Measurements from ENCODE around the gene PTPMT1. TPM values are rescaled to one million over a fixed set of nuclear protein-coding genes. Genes with fewer than 3 reads are reported as not detected.
A peak's percentile ranks its signal among the peaks of the same experiment; 100 is the strongest.

Gene PTPMT1
- total and polyA plus RNA-seq, 2 experiments from 2014 or later: 106 to 109 TPM

- H3K79me2 ChIP-seq (replicated peaks; ENCODE audit: insufficient read depth): peaks cover 100% of the 10 kb centered on the region
- DNase-seq (ENCODE audit: low spot score) (no peak), ATAC-seq (no peak)
- no peaks in the 10 kb centered on the region for H3K9me2 ChIP-seq (ENCODE audit: insufficient read depth)
- H3K27ac ChIP-seq (ENCODE audit: low read depth): peak overlapping the region; percentile 61; the same call in 1 of the 2 replicates
- H3K27ac Mint-ChIP-seq: no peak overlapping the region
- no peak overlapping the region for H2AFZ ChIP-seq
- H3K36me3 Mint-ChIP-seq (ENCODE audit: low read depth): 0 out of 3 replicates have a peak, but pooled peaks cover 6% of the 10 kb centered on the region
- no peaks in the 10 kb centered on the region for H3K36me3 ChIP-seq (ENCODE audit: insufficient read depth)
- peaks cover 3% of the 10 kb centered on the region; the same call in 1 of the 2 replicates for H3F3A ChIP-seq (replicated peaks; ENCODE audit: low read depth)
- peaks cover 36% of the 10 kb centered on the region for H3K4me1 Mint-ChIP-seq
- H3K27me3 Mint-ChIP-seq (ENCODE audit: insufficient read depth, low read depth, poor library complexity): peaks cover 6% of the 10 kb centered on the region
- no peaks in the 10 kb centered on the region for H3K27me3 ChIP-seq (ENCODE audit: insufficient read depth)
- no peak overlapping the region for H3K4me3 ChIP-seq
- no peaks in the 10 kb centered on the region for H3K9me3 Mint-ChIP-seq
- peaks cover 45% of the 10 kb centered on the region for H3K4me1 ChIP-seq (ENCODE audit: insufficient read depth)
- H3K4me2 ChIP-seq: no peak overlapping the region
- H4K20me1 ChIP-seq (replicated peaks; ENCODE audit: insufficient read depth): peaks cover 91% of the 10 kb centered on the region
- H3K4me3 Mint-ChIP-seq: no peak overlapping the region
- TF ChIP-seq, protein P1, sequence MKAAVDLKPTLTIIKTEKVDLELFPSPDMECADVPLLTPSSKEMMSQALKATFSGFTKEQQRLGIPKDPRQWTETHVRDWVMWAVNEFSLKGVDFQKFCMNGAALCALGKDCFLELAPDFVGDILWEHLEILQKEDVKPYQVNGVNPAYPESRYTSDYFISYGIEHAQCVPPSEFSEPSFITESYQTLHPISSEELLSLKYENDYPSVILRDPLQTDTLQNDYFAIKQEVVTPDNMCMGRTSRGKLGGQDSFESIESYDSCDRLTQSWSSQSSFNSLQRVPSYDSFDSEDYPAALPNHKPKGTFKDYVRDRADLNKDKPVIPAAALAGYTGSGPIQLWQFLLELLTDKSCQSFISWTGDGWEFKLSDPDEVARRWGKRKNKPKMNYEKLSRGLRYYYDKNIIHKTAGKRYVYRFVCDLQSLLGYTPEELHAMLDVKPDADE (IDR thresholded peaks at IDR 0.05): no peak
- TF ChIP-seq EZH2 (IDR thresholded peaks at IDR 0.05; ENCODE audit: low read depth, unreplicated experiment) (no peak), ZNF462 (CRISPR knock-in tag; IDR thresholded peaks at IDR 0.05) (no peak), STAT1 (IDR thresholded peaks at IDR 0.05; ENCODE audit: unreplicated experiment) (no peak), NANOG (IDR thresholded peaks at IDR 0.05; ENCODE audit: borderline replicate concordance) (no peak), JUNB (IDR thresholded peaks at IDR 0.05; ENCODE audit: unreplicated experiment) (no peak), ZNF331 (CRISPR knock-in tag; IDR thresholded peaks at IDR 0.05; ENCODE audit: low read depth) (no peak), CREB1 (CRISPR knock-in tag; IDR thresholded peaks at IDR 0.05; ENCODE audit: low read depth) (no peak), POLR2AphosphoS5 (IDR thresholded peaks at IDR 0.05; ENCODE audit: low read depth) (no peak), ZNF114 (CRISPR knock-in tag; IDR thresholded peaks at IDR 0.05) (no peak), EZH2phosphoT487 (IDR thresholded peaks at IDR 0.05; ENCODE audit: unreplicated experiment) (no peak)
- TF ChIP-seq, protein P2, sequence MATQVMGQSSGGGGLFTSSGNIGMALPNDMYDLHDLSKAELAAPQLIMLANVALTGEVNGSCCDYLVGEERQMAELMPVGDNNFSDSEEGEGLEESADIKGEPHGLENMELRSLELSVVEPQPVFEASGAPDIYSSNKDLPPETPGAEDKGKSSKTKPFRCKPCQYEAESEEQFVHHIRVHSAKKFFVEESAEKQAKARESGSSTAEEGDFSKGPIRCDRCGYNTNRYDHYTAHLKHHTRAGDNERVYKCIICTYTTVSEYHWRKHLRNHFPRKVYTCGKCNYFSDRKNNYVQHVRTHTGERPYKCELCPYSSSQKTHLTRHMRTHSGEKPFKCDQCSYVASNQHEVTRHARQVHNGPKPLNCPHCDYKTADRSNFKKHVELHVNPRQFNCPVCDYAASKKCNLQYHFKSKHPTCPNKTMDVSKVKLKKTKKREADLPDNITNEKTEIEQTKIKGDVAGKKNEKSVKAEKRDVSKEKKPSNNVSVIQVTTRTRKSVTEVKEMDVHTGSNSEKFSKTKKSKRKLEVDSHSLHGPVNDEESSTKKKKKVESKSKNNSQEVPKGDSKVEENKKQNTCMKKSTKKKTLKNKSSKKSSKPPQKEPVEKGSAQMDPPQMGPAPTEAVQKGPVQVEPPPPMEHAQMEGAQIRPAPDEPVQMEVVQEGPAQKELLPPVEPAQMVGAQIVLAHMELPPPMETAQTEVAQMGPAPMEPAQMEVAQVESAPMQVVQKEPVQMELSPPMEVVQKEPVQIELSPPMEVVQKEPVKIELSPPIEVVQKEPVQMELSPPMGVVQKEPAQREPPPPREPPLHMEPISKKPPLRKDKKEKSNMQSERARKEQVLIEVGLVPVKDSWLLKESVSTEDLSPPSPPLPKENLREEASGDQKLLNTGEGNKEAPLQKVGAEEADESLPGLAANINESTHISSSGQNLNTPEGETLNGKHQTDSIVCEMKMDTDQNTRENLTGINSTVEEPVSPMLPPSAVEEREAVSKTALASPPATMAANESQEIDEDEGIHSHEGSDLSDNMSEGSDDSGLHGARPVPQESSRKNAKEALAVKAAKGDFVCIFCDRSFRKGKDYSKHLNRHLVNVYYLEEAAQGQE (IDR thresholded peaks at IDR 0.05; ENCODE audit: unreplicated experiment): no peak
- TF ChIP-seq, protein P3, sequence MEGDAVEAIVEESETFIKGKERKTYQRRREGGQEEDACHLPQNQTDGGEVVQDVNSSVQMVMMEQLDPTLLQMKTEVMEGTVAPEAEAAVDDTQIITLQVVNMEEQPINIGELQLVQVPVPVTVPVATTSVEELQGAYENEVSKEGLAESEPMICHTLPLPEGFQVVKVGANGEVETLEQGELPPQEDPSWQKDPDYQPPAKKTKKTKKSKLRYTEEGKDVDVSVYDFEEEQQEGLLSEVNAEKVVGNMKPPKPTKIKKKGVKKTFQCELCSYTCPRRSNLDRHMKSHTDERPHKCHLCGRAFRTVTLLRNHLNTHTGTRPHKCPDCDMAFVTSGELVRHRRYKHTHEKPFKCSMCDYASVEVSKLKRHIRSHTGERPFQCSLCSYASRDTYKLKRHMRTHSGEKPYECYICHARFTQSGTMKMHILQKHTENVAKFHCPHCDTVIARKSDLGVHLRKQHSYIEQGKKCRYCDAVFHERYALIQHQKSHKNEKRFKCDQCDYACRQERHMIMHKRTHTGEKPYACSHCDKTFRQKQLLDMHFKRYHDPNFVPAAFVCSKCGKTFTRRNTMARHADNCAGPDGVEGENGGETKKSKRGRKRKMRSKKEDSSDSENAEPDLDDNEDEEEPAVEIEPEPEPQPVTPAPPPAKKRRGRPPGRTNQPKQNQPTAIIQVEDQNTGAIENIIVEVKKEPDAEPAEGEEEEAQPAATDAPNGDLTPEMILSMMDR (conservative IDR thresholded peaks at IDR 0.05; ENCODE audit: low read depth in 2 of 2): no peak
Measured at GRCh38 chr11:47527186-47527585, 38.2 kb upstream of the PTPMT1 start.

All from GM23338 (cell line).